ENCODE measurements around the gene ZNF106.

- no peak for TF ChIP-seq POLR2AphosphoS5 (IDR thresholded peaks at IDR 0.05; ENCODE audit: insufficient read depth in 1 of 2, low read depth in 1 of 2)
- TF ChIP-seq POLR2A (IDR thresholded peaks at IDR 0.05): no peak
- no peak for TF ChIP-seq CTCF (IDR thresholded peaks at IDR 0.05)
Observed at GRCh38 chr15:42502477-42502876, 11.5 kb upstream of the ZNF106 start.

All from vagina (tissue), 2 donors.